CD4-positive, alpha-beta T cell treated with Interleukin-4 for 1 hour (primary cell): ENCODE measurements around the gene HPGDS.
"Not testable (repeated sequence)": the region's sequence is repeated elsewhere in the genome, so short reads cannot be mapped to it uniquely, and the experiment has no call there.

Experiments
- DNase-seq, 2 donors: peaks; one replicate each; pipeline ENCODE4 v3.0.0-alpha.2; 2020 to 2022

Gene HPGDS

DNA sequence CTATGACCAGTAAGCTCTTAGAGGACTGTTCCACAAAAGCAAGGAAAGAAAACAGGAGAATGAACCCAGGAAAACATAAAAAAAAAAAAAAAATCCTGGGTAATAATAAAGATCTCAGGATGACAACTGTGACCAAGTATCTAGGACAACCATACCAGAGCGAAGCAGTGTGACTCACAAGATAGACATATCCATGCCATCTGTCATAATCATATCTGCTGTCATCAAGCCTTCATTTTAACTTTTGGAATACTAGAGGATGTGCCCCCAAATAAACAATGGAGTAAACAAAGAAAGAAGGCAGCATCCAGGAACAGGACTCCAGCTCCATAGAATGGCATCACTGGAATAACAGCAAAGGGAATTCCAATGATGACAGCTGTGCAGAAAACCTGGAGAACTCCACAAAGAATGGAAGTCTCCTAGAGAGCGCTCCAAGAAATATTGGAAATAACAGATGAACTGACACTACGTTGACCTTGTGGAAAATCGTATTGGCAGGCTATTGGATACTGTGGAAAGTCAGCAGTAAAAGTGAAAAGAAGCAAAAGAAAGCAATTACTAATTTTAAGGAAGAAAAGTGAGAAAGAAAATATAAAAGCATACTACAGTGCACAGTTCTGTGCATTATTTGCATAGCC is 35.3 kb downstream of the HPGDS start:
- DNase-seq = no peak

GRCh38 chr4:94306713-94307112 is 35.9 kb downstream of the HPGDS start:
- no peak for DNase-seq

GRCh38 chr4:94305466-94306225 is 37.0 kb downstream of the HPGDS start:
- no peak for DNase-seq

DNA sequence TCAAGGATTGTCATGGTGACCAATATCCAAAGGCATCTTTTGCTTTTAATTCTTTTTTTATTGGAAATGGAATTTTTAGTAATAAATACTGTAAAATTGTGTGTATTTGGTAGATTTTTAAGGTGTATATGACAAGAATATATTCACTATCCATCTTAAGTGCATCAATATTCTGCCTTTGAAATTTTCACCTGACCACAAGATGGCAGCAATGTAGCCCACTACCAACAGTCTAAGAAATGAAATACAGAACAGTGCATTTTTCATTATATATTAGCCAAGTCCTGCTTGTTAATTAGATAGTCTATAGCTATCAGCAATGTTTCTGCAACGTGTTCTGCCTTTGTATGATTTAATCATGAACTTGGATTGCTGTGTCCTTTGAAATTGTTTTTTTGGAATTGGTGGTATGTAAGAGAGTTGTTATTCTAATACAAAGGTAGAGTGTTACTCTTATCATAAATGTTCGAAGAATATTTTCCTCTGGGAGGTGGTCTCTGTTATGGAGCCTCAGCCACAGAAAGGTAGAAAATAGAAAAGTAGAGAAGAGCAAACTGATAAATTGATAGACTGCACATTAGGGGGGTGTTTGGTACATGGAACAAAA is 38.2 kb downstream of the HPGDS start:
- peak in 1 of 2 donors; percentile 34 for DNase-seq

DNA sequence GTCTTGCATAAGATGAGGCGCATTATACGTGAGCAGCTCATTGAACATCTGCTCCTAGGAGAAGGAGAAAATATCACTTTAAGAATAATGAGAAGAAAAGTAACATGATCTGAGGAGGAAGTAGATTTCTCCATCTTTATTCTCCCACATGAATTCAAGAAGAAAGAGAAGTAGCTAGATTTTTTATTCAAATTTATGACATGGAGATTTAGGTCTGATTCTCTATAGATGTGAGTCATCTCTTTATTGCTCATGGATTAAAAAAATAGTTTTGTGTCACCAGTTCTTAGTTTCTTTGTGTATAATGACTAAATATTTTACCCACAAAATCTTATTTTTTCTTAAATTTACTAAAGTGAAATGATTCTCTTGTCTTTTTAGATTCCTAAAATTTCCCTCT is 40.4 kb downstream of the HPGDS start:
- DNase-seq = no peak

- DNase-seq = no peak
These were observed 43.8 kb downstream of the HPGDS start for GRCh38 chr4:94298725-94299252.

GRCh38 chr4:94295473-94295872 is 47.2 kb downstream of the HPGDS start:
- DNase-seq = not testable (repeated sequence)

DNA sequence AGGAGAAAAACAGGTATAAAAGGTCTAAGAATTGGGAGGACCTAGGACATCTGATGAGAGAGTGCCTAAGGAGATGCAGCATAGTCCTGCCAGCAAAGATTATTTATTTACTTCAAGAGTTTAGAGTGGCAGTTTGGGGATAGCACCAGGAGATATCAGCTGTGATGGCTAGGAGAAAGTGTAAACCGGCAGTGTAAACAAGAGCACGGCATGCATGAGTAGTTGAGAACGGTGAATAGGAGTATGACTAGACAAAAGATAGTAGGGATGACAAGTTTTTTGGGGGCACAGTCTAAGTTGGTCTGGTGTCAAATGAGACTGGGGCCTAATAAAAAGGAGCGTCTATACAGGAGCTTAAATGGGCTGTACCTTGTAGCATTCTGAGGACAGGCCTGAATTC is 48.7 kb downstream of the HPGDS start:
- DNase-seq = not testable (repeated sequence)

GRCh38 chr4:94290245-94290644 is 52.4 kb downstream of the HPGDS start:
- no peak for DNase-seq

- DNase-seq = no peak
These were observed 57.0 kb downstream of the HPGDS start for GRCh38 chr4:94285666-94286065.

GRCh38 chr4:94284889-94285288 is 57.7 kb downstream of the HPGDS start:
- no peak for DNase-seq

- DNase-seq = no peak
These were observed 63.9 kb downstream of the HPGDS start for GRCh38 chr4:94278781-94279180.

DNA sequence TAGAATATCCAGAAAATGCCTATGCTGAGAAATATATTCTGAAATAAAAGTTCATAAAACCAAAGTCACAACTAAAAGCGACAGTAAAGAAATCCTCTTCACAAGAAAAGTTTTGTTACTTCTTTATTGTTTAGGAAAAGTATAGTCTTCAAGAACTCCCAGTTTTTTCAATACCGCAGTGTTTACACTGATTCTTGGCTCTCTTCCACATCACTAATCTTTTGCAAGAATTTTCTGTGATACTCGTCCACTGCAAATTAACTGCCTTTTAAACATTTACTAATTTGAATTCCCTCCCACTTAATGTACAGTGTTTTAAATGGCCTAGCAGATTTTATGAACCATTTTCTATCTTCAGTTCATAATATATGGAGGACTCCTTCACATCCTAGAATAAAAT is 65.1 kb downstream of the HPGDS start:
- no peak for DNase-seq

- DNase-seq = no peak
These were observed 66.4 kb downstream of the HPGDS start for GRCh38 chr4:94276204-94276603.

- DNase-seq = no peak
These were observed 67.7 kb downstream of the HPGDS start for GRCh38 chr4:94274912-94275311.

DNA sequence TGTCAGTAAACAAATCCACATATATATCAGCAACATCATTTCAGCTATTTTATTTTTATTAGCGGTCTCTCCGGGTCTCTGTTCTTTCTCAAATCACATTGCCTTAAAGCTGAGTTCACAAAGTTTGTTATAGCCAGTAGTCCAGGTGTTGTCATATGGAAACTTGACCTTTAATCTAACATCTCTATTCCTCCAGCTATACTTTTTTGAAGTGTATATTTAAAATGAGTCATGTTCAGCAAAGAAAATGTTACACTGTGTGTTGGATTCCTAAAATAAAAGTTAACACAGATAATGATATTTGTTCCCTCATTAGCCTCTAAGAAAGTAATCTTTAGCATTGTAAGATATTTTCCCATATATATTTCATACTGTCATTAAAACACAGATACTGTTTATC is 71.4 kb downstream of the HPGDS start:
- no peak for DNase-seq

GRCh38 chr4:94267037-94267436 is 75.6 kb downstream of the HPGDS start:
- no peak for DNase-seq

DNA sequence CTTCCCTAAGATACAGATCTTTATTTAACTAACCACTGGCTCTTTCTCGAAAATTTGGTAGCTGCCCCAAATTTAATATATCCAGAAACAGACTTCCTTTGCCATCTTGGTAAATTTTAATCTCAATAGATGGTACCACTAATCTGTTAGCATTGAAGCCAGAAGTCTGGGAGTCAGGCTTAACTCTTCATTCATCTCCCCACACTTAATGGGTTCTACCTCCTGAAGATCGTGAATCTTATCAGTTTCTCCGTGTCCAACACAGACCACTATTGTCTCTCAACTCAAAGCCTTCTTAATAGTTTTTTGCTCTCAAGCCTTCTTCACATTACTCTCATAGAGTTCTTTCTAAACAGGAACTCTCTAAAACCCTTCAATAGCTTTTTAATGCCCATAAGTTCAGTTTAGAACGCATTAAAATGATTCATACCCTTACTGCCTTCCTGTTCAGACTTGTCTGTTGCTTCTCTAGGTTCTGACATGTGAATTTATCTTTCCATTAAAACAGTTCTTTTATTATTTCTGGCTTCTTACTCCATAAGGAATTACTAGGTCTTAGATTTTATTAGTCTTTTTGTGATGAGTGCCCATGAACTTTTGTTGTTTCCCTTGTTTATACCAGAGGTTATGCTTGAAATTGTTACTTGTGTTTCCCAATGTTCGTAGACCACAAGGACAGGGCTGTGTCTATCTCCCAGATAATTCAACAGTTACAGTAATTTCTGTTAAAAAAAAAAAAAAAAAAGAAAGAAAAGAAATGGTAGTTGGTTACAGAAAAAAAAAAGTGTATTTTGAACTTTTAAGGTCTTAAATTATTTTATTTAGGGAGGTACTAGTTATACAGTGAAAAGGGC is 80.2 kb downstream of the HPGDS start:
- DNase-seq = no peak

DNA sequence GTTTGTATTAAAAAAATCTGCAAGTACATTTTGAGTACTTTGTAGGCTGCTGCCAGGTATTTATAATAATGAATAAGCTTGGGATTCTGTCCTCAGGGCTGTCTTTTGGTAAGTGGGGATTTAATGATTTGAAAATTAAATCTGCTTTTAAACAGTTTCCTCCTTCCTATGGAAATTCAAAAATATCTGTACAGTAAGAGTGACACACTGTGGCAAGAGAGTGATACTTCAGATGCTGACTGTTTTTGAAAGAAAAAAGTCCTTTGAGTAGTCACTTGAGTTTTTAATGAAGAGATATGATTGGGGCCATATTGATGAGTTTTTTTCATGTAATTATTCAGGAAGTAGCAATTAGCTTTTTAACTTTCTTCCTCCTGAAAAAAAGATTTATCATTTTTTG is 85.8 kb downstream of the HPGDS start:
- DNase-seq = peak in 1 of 2 donors; percentile 3

- no peak for DNase-seq
These were observed 86.4 kb downstream of the HPGDS start for GRCh38 chr4:94256144-94256783.

DNA sequence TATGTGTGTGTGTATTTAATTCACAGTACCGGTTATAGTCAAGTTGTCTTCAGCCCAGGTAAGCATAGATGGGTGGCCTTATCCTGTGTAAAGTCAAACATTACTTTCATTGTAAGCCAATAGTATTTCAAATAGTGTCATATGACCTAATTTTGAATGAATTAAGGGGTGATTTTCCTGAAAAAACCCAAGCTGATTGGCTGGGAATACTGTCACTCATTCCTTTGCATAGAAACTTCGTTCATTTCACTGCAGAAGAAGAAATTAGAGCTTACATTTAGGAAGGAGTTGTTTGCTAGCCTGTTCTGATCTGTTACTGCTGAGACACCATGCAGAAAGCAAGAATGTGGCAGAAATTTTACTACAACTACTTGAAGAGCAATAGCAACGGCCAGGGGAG is 89.6 kb downstream of the HPGDS start:
- DNase-seq = no peak

DNA sequence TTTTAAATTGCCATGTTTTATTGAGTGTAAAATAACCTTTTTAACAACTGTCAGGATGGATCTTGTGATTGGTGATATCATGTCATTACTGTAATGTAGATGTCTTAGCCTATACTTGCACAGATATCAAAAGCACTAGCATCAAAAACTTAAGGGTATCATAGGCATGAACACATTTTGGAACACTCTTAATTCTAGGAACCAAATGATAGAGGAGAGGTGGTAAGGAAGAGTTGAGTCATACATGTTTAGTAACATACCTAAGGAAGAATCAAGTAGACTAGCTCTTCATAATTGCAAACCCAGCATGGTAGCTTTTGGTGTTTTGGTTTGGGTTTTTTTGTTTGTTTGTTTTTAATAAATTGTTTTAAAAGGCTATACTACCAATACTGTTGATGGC is 91.5 kb downstream of the HPGDS start:
- DNase-seq = no peak
